ENCODE results near the gene ABHD15. TPM values are rescaled to one million over a fixed set of nuclear protein-coding genes. Genes with fewer than 3 reads are reported as not detected.

The ABHD15 gene
- polyA plus RNA-seq, 10 donors = 3.1 to 5.1 (median 4.0) TPM

GRCh38 chr17:29544066-29544465, 22.8 kb downstream of the ABHD15 start:
- no peak for DNase-seq

GRCh38 chr17:29533976-29534375, 32.9 kb downstream of the ABHD15 start:
- DNase-seq = peak in 1 of 3 donors; percentile 20

- no peak for DNase-seq
Measured at GRCh38 chr17:29526322-29526721, 40.5 kb downstream of the ABHD15 start.

GRCh38 chr17:29524692-29525091, 42.1 kb downstream of the ABHD15 start:
- DNase-seq = no peak

GRCh38 chr17:29518359-29518758, 48.5 kb downstream of the ABHD15 start:
- DNase-seq = no peak

GRCh38 chr17:29514792-29515191, 52.0 kb downstream of the ABHD15 start:
- peak in 2 of 3 donors; percentile 1 to 6 for DNase-seq

GRCh38 chr17:29510953-29511352, 55.9 kb downstream of the ABHD15 start:
- no peak for DNase-seq

Other genes with a start within 250 kb of the ABHD15 start
- 10 to 100 TPM; 30.3 to 39.0 (median 34.7) TPM for gene TAOK1, start 176.7 kb downstream of the ABHD15 start, polyA plus RNA-seq (ENCODE audit: insufficient read length in 10 of 10)
- gene TP53I13, start 1.7 kb upstream of the ABHD15 start, polyA plus RNA-seq (ENCODE audit: insufficient read length in 10 of 10) = 10 to 100 TPM; 22.9 to 40.1 (median 27.9) TPM
- gene GIT1, start 22.6 kb upstream of the ABHD15 start, polyA plus RNA-seq (ENCODE audit: insufficient read length in 10 of 10) = 10 to 100 TPM; 22.8 to 33.0 (median 30.0) TPM
- 10 to 100 TPM in 8 of 10 donors, 1 to 10 TPM in 2; 8.2 to 15.8 (median 11.8) TPM for gene ANKRD13B, start 26.1 kb upstream of the ABHD15 start, polyA plus RNA-seq (ENCODE audit: insufficient read length in 10 of 10)
- 10 to 100 TPM; 50.4 to 81.0 (median 73.1) TPM for gene CORO6, start 55.9 kb upstream of the ABHD15 start, polyA plus RNA-seq (ENCODE audit: insufficient read length in 10 of 10)

Measured in muscle of back (tissue), 11 donors.